Measurements from ENCODE around the gene TPI1. TPM values are rescaled to one million over a fixed set of nuclear protein-coding genes. Genes with fewer than 3 reads are reported as not detected.

The TPI1 gene
- total RNA-seq, 1 donor from 2014 or later: 383 TPM

DNA sequence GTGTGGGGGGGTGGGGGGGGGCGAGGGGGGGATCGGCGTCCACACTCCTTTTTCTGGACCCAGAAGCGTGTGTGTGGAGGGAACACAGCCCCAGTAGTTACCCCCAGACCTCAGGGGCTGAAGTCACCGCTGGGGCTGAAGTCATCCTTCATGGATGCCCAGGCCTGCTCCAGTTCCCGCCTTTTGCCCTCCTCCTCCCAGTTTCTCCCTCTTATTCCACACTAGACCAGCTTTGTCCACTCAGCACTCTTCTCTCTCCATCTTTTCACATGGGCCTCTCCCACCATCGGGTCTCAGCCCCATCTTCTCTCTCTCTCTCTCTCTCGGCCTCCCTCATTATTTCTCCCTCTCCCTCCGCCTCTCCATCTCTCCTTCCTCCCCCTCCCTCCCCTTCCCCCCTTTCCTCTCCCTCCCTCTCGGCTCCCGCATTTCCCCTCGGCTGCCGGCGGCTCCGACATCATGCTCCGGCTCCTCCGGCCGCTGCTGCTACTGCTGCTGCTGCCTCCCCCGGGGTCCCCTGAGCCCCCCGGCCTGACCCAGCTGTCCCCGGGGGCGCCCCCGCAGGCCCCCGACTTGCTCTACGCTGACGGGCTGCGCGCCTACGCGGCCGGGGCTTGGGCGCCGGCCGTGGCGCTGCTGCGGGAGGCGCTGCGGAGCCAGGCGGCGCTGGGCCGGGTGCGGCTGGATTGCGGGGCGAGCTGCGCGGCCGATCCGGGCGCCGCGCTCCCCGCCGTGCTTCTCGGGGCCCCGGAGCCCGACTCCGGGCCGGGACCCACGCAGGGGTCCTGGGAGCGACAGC is 39.1 kb upstream of the TPI1 start, which contains the start of gene P3H3:
P3H3 (plus strand) TSS at position 426 of the 799 bp plus-strand sequence; CDS start at position 460, 34 bp downstream.
- no peak for DNase-seq (ENCODE audit: low spot score)

GRCh38 chr12:6828781-6829535 is 38.4 kb upstream of the TPI1 start:
- DNase-seq (ENCODE audit: low spot score): no peak

GRCh38 chr12:6829536-6830220 is 37.7 kb upstream of the TPI1 start:
- no peak for DNase-seq (ENCODE audit: low spot score)

- DNase-seq (ENCODE audit: low spot score): no peak
Observed at GRCh38 chr12:6830286-6830890, 36.9 kb upstream of the TPI1 start.

- DNase-seq (ENCODE audit: low spot score): no peak
Observed at GRCh38 chr12:6830999-6831398, 36.3 kb upstream of the TPI1 start.

- DNase-seq (ENCODE audit: low spot score): no peak
Observed at GRCh38 chr12:6831450-6831995, 35.8 kb upstream of the TPI1 start.

DNA sequence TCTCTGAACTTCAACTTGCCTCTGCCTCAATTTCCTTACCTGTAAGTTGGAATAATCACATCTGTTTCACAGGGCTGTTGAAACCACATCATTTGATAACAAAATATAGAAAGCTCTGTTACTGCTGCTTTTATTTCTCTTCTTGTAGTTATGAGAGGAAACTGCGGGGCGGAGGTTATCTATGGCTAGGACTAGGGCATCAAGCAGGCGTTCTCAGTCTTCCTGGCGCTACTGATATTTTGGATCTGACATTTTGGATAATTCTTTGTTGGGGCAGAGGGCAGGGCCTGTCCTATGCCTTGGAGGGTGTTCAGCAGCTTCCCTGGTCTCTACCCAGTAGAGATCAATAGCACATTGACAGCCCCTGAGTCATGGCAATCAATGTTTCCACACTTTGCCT is 35.2 kb upstream of the TPI1 start:
- DNase-seq (ENCODE audit: low spot score): no peak

DNA sequence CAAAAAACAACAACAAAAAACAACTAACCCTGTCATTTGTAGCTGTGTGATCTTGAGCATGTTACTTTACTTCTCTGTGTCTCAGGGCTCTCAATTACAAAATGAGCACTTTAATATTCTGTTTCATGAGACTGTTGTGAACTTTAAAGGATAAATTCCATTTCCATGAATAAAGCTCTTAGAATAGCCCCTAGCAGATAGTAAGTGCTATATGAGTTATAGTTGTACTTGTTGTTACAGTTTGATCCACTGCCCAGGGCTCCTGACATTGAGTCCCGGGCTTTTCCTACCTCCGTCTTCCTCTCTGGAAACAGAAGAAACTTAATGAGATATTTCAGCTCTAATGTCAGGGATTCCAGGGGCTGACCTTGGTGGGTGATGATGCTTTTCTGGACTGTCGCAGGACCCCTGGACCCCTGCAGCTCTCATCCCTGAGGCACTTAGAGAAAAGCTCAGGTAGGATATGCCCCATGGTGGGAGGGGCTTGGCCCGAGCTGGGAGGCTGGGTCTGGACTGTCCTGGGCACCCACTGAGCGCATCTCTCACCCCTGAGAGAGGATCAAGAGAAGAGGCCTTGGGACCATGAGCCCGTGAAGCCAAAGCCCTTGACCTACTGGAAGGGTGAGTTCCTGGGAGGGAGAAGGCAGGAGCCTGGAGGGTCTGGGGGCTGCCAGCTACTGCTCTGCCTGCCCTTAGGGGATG is 34.0 kb upstream of the TPI1 start:
- no peak for DNase-seq (ENCODE audit: low spot score)

DNA sequence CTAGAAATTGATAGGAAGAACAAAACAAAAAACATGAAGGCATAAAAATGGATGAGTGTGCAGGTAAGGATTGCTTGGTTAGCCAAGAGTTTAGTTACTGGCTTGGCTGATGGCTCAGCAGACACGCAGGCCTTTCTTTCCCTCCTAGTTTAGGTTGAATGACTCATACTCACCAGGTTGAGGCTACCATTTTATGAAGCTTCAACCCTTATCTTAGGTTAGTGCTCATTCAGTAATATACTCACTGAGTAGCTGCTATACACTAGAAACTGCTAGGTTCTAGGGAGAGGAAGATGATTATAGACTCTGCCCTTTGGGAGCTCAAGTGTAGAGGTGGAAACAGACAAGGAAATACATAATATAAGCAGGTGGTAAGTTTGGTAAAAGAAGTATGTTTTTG is 33.1 kb upstream of the TPI1 start:
- DNase-seq (ENCODE audit: low spot score): no peak

DNA sequence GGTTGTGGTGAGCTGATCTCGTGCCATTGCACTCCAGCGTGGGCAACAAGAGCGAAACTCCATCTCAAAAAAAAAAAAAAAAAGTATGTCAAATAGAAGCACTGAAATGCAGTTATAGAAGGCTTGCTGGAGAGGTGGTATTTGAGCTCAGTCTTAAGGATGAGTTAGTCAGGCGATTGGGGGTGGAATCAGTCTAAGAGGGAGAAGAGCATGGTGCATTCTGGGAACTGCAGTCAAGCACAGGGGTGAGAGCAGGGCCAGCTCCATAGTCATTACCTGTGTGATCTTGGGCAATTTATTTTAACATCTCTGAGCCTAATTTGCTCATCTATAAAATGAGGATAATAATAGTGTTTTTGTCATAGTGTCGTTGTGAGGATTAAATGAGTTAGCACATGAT is 32.5 kb upstream of the TPI1 start:
- no peak for DNase-seq (ENCODE audit: low spot score)

DNA sequence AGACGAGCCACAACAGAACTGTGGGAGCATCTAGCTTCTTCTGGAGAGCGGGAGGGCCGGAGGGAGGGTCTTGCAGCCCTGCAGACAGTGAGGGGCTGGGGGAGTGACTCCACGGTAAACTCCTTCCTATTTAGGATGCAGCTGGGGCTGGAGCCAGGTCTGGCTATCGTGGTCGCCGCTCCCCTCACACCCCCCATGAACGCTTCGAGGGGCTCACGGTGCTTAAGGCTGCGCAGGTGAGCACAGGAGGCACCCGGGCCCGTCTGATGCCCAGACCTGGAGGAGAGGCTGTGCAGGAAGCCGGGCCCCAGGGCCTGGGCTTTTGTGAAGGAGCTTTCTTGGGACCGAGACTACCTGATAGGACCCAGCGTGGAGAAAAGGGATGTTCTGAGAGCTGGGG is 30.5 kb upstream of the TPI1 start:
- no peak for DNase-seq (ENCODE audit: low spot score)

DNA sequence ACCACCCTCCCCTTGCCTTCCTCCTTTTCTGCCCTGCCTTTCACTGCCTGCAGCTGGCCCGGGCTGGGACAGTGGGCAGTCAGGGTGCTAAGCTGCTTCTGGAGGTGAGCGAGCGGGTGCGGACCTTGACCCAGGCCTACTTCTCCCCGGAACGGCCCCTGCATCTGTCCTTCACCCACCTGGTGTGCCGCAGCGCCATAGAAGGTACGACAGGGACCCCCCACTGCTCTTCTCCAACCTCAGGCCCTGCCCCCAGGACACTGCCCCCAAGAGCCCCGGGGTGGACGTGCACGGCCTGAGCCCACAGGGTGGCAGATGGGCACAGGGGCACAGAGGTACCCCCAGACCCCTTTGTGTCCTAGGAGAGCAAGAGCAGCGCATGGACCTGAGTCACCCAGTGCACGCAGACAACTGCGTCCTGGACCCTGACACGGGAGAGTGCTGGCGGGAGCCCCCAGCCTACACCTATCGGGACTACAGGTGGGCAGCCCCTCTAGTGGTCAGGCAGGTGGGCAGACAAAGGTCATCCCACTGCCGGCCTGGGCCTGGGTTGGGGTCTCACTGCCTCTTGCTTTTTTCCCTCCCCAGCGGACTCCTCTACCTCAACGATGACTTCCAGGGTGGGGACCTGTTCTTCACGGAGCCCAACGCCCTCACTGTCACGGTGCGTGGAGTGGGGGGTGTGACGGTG is 29.8 kb upstream of the TPI1 start:
- DNase-seq (ENCODE audit: low spot score): no peak

GRCh38 chr12:6838854-6839253 is 28.5 kb upstream of the TPI1 start:
- no peak for DNase-seq (ENCODE audit: low spot score)

DNA sequence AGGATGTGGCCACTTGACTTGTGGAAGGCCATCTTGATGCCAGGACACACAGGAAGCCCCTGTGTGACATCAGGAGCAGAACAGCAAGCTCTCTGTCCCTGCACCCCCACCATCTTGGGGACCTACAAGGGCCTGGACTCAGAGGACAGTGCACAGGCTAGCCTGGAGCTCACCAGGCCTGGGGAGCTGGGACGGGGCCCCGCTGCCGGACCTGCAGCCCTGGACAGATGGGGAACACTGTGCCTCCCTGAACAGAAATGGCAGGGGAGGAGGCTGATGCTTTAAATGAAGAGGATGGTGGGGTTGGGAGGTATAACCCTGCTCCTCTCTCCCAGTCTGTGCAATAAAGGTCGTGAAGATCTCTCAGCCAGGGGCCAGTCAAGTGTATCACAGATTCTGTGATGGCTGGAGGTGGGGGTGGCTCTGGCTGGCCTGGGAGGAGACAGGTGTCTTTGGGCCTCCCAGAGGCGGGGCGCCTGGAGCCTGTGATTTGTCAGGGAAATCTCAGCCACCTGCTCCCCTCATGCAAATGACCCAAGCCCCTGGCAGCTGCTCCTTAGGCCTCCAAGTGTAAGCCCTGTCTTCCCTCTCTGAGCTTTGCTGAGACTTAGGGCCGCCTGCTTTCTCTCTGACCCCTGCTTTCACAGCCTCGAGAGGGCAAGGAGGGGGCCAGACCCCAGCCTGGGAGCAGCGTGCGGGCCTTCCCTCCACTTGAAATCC is 27.7 kb upstream of the TPI1 start:
- DNase-seq (ENCODE audit: low spot score): no peak

GRCh38 chr12:6840330-6840729 is 27.0 kb upstream of the TPI1 start:
- no peak for DNase-seq (ENCODE audit: low spot score)

DNA sequence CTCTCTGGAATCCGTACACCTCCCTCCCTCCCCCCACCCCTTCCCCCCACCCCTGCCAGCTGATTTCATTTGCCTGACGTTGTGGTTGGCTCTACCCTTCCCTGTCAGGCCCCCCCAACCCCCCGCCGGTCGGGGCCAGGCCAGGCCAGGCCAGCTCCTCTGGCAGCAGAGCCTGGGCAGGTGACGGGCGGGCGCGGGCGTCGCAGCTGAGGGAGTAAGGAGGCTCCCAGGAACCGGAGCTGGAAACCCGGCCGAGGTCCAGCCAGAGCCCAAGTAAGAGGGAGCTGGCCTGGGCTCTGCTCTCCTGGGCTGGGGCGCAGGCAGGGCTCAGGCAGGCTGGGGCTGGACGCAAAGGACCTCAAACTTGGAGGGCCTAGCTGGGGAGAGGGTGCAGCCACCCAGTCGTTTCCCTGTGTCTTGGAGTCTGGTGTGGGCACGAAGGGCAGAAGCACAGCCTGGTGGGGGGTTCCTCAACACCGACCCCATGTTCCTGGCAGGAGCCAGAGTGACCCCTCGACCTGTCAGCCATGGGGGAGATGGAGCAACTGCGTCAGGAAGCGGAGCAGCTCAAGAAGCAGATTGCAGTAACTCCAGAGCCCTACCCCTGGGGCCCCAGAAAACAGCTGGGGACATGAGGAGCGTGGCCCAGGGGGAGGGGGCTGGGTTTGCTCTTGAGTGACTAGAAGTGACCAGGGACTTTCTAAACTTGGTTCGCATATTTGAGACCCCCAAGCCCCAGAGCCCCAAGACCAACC is 26.4 kb upstream of the TPI1 start, which contains the start of gene GNB3:
GNB3 (plus strand) TSS at position 165 of the 755 bp plus-strand sequence; CDS start at position 528, 363 bp downstream.
- DNase-seq (ENCODE audit: low spot score): no peak

DNA sequence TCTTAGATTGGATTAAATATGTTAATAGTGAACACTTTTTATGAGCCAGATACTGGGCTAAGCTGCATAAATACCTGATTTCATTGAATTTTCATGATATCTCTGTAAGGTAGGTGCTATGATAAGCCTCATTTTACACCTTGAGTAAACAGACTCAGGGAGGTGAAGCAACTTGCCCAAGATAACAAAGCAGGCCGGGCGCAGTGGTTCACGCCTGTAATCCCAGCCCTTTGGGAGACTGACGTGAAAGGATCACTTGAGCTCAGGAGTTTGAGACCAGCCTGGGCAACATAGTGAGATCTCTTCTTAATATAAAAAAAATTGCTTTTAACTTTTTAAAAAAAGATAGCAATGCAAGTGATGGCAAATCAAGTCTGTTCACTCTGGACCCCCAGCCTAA is 25.3 kb upstream of the TPI1 start:
- no peak for DNase-seq (ENCODE audit: low spot score)

DNA sequence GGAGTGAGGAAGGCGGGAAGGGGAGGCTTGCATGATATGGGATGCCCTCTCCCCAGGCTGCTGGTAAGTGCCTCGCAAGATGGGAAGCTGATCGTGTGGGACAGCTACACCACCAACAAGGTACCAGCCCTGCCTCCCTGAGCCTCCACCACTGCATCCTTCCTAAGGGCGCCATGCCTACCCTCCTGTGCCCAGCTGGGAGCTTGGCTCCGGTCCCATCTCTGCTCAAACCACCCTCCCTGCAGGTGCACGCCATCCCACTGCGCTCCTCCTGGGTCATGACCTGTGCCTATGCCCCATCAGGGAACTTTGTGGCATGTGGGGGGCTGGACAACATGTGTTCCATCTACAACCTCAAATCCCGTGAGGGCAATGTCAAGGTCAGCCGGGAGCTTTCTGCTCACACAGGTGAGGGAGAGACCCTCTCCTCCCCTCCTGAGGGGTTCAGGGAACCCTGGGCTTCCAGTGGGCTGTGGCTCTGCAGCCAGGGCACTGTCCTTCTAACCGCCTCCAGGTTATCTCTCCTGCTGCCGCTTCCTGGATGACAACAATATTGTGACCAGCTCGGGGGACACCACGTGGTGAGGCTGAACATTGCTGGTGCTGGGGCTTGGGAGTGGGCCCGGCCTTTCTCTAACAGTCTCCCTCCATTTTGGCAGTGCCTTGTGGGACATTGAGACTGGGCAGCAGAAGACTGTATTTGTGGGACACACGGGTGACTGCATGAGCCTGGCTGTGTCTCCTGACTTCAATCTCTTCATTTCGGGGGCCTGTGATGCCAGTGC is 24.0 kb upstream of the TPI1 start:
- DNase-seq (ENCODE audit: low spot score): no peak
